Measurements from ENCODE around the gene RNF133.

RNF133 gene

GRCh38 chr7:122699017-122699416 lies at the start of gene RNF133:
RNF133 (minus strand) TSS chr7:122699117; CDS start chr7:122698918, 199 bp downstream.
- no peak for DNase-seq (ENCODE audit: low read depth)

- DNase-seq (ENCODE audit: low read depth), result no peak
These were observed 49.3 kb upstream of the RNF133 start for GRCh38 chr7:122748195-122748594.

GRCh38 chr7:122746948-122747347 lies 48.0 kb upstream of the RNF133 start:
- DNase-seq (ENCODE audit: low read depth), result no peak

GRCh38 chr7:122743211-122743610 lies 44.3 kb upstream of the RNF133 start:
- no peak for DNase-seq (ENCODE audit: low read depth)

GRCh38 chr7:122738947-122739346 lies 40.0 kb upstream of the RNF133 start:
- no peak for DNase-seq (ENCODE audit: low read depth)

- DNase-seq (ENCODE audit: low read depth), result no peak
These were observed 37.3 kb upstream of the RNF133 start for GRCh38 chr7:122736183-122736582.

GRCh38 chr7:122727759-122728158 lies 28.8 kb upstream of the RNF133 start:
- DNase-seq (ENCODE audit: low read depth), result no peak

- DNase-seq (ENCODE audit: low read depth), result no peak
These were observed 28.4 kb upstream of the RNF133 start for GRCh38 chr7:122727354-122727753.

GRCh38 chr7:122726881-122727280 lies 28.0 kb upstream of the RNF133 start:
- DNase-seq (ENCODE audit: low read depth), result no peak

- DNase-seq (ENCODE audit: low read depth), result no peak
These were observed 25.4 kb upstream of the RNF133 start for GRCh38 chr7:122724366-122724765.

- DNase-seq (ENCODE audit: low read depth), result no peak
These were observed 20.2 kb upstream of the RNF133 start for GRCh38 chr7:122719010-122719578.

- DNase-seq (ENCODE audit: low read depth), result no peak
These were observed 18.6 kb upstream of the RNF133 start for GRCh38 chr7:122717356-122718089.

GRCh38 chr7:122715183-122715582 lies 16.3 kb upstream of the RNF133 start:
- DNase-seq (ENCODE audit: low read depth), result no peak

- DNase-seq (ENCODE audit: low read depth), result no peak
These were observed 12.0 kb upstream of the RNF133 start for GRCh38 chr7:122710916-122711315.

GRCh38 chr7:122709930-122710646 lies 11.2 kb upstream of the RNF133 start:
- no peak for DNase-seq (ENCODE audit: low read depth)

- no peak for DNase-seq (ENCODE audit: low read depth)
These were observed 7.9 kb upstream of the RNF133 start for GRCh38 chr7:122706836-122707235.

- DNase-seq (ENCODE audit: low read depth), result no peak
These were observed 4.1 kb upstream of the RNF133 start, which contains the start of gene RNF148 for GRCh38 chr7:122702872-122703510. RNF148 (minus strand) TSS chr7:122702922; CDS start chr7:122702750, 172 bp downstream.

- no peak for DNase-seq (ENCODE audit: low read depth)
These were observed 3.1 kb downstream of the RNF133 start for GRCh38 chr7:122695816-122696215.

- no peak for DNase-seq (ENCODE audit: low read depth)
These were observed 4.2 kb downstream of the RNF133 start for GRCh38 chr7:122694697-122695096.

GRCh38 chr7:122692769-122693309 lies 6.1 kb downstream of the RNF133 start:
- no peak for DNase-seq (ENCODE audit: low read depth)

- DNase-seq (ENCODE audit: low read depth), result no peak
These were observed 7.2 kb downstream of the RNF133 start for GRCh38 chr7:122691569-122692235.

Data from stimulated activated CD4-positive, alpha-beta T cell treated with anti-CD3 and anti-CD28 coated beads, Interleukin-2, amount 100 ng/mL, for 4 hours (primary cell).